ENCODE data around the gene HBP1. TPM values are rescaled to one million over a fixed set of nuclear protein-coding genes. Genes with fewer than 3 reads are reported as not detected.

The HBP1 gene
- polyA plus RNA-seq, 1 experiment: 85.2 TPM

GRCh38 chr7:107169120-107170050 lies 582 bp downstream of the HBP1 start:
- H3K27me3 ChIP-seq (ENCODE audit: control insufficient read depth, insufficient read depth, low read length): no peaks in the 10 kb centered on the region
- H3K27ac ChIP-seq (ENCODE audit: low read depth, low read length): peak overlapping the region; percentile 95
- peak overlapping the region; percentile 83 for H3K4me3 ChIP-seq (ENCODE audit: low read depth, low read length)
- peak; percentile 94 for DNase-seq (ENCODE audit: low read depth, low spot score)
- ChIA-PET CTCF (interaction anchor here (0.7 to 1.4 kb wide), 4 partner anchors 19 to 404 kb away, joined by 3 to 7 read pairs (median 4); no protein-coding TSS in a partner anchor), POLR2A (interaction anchor here (0.6 to 3.6 kb wide), 14 partner anchors 9 to 574 kb away, joined by 3 to 44 read pairs (median 4); no protein-coding TSS in a partner anchor)
- H3K9me3 ChIP-seq (ENCODE audit: control insufficient read depth, insufficient read depth, low read length): no peaks in the 10 kb centered on the region
- TF ChIP-seq CTCF (IDR thresholded peaks at IDR 0.05; ENCODE audit: low read depth, low read length): peak; percentile 11; the same call in 1 of the 2 replicates

GRCh38 chr7:107170051-107170915 lies 1.5 kb downstream of the HBP1 start:
- ChIA-PET CTCF (interaction anchor here (1.4 kb wide), 1 partner anchor 223 kb away, joined by 4 read pairs; no protein-coding TSS in a partner anchor), POLR2A (interaction anchor here (0.6 to 3.6 kb wide), 3 partner anchors 10 to 392 kb away, joined by 3 to 44 read pairs (median 29); no protein-coding TSS in a partner anchor)
- no peaks in the 10 kb centered on the region for H3K9me3 ChIP-seq (ENCODE audit: control insufficient read depth, insufficient read depth, low read length)
- no peak for DNase-seq (ENCODE audit: low read depth, low spot score)
- TF ChIP-seq CTCF (IDR thresholded peaks at IDR 0.05; ENCODE audit: low read depth, low read length): no peak
- peak overlapping the region; percentile 89 for H3K27ac ChIP-seq (ENCODE audit: low read depth, low read length)
- no peaks in the 10 kb centered on the region for H3K27me3 ChIP-seq (ENCODE audit: control insufficient read depth, insufficient read depth, low read length)
- peak overlapping the region; percentile 83 for H3K4me3 ChIP-seq (ENCODE audit: low read depth, low read length)

GRCh38 chr7:107171496-107171895 lies 2.7 kb downstream of the HBP1 start:
- Histone ChIP-seq H3K9me3 (ENCODE audit: control insufficient read depth, insufficient read depth, low read length) (no peaks in the 10 kb centered on the region), H3K27me3 (ENCODE audit: control insufficient read depth, insufficient read depth, low read length) (no peaks in the 10 kb centered on the region), H3K27ac (ENCODE audit: low read depth, low read length) (no peak overlapping the region), H3K4me3 (ENCODE audit: low read depth, low read length) (no peak overlapping the region)
- POLR2A ChIA-PET: no interaction called here
- CTCF ChIA-PET: interaction anchor here (1.1 kb wide), 1 partner anchor 629 kb away, joined by 4 read pairs; no protein-coding TSS in a partner anchor
- DNase-seq (ENCODE audit: low read depth, low spot score): no peak
- no peak for TF ChIP-seq CTCF (IDR thresholded peaks at IDR 0.05; ENCODE audit: low read depth, low read length)

- TF ChIP-seq CTCF (IDR thresholded peaks at IDR 0.05; ENCODE audit: low read depth, low read length): no peak
- H3K9me3 ChIP-seq (ENCODE audit: control insufficient read depth, insufficient read depth, low read length): no peaks in the 10 kb centered on the region
- ChIA-PET POLR2A (no interaction called here), CTCF (interaction anchor here (1.4 kb wide), 1 partner anchor 23 kb away, joined by 3 read pairs; no protein-coding TSS in a partner anchor)
- no peak for DNase-seq (ENCODE audit: low read depth, low spot score)
- H3K27ac ChIP-seq (ENCODE audit: low read depth, low read length): no peak overlapping the region
- no peak overlapping the region for H3K4me3 ChIP-seq (ENCODE audit: low read depth, low read length)
- no peaks in the 10 kb centered on the region for H3K27me3 ChIP-seq (ENCODE audit: control insufficient read depth, insufficient read depth, low read length)
These were observed 3.7 kb downstream of the HBP1 start for GRCh38 chr7:107172276-107173032.
